ENCODE data around the gene SYCP2. TPM values are rescaled to one million over a fixed set of nuclear protein-coding genes. Genes with fewer than 3 reads are reported as not detected.

The SYCP2 gene
- total RNA-seq, 1 donor = 0.63 TPM

- DNase-seq (ENCODE audit: low read depth) = no peak
- TF ChIP-seq CTCF (IDR thresholded peaks at IDR 0.05; ENCODE audit: insufficient read depth, low read length) = no peak
- no peak overlapping the region for H3K4me3 ChIP-seq (ENCODE audit: low read depth, low read length)
Measured at GRCh38 chr20:59945175-59945574, 11.7 kb upstream of the SYCP2 start.

DNA sequence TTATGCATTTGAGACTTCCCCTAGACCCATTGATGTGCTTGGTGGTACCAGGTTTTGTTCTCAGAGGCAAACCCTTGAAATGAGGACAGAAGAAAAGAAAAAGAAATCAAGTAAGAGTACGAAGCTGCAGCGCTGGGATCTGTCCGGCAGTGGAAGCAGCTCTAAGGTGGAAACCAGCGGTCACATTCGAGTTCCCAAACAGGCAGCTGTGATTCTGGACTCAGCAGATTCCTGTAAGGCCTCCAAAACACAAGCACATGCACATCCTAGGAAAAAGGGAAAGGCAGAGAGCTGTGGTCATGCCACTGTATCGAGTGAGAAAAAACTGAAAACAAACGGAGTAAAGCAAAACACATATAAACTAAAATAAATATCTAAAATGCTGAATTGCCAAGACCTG is 11.3 kb upstream of the SYCP2 start:
- no peak overlapping the region for H3K4me3 ChIP-seq (ENCODE audit: low read depth, low read length)
- no peak for DNase-seq (ENCODE audit: low read depth)
- TF ChIP-seq CTCF (IDR thresholded peaks at IDR 0.05; ENCODE audit: insufficient read depth, low read length) = no peak

DNA sequence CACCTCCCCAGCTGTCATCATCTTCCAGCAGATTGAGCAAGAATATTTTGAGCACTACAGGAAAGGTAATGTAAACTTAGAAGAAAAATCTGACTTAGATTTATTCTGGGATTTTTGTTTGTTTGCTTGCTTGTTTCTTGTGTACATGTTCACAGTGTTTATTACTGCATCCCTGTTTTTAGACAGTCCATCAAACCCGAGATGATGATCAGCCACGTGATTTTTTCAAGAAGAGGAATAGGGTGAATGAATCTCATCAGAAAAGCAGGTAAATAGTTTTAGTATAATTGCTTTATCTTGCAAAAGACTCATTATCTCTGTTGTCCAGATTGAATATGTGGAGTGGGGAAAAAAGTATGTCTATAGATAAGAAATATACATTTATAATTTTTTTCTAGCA is 8.8 kb upstream of the SYCP2 start:
- no peak for TF ChIP-seq CTCF (IDR thresholded peaks at IDR 0.05; ENCODE audit: insufficient read depth, low read length)
- no peak overlapping the region for H3K4me3 ChIP-seq (ENCODE audit: low read depth, low read length)
- no peak for DNase-seq (ENCODE audit: low read depth)

DNA sequence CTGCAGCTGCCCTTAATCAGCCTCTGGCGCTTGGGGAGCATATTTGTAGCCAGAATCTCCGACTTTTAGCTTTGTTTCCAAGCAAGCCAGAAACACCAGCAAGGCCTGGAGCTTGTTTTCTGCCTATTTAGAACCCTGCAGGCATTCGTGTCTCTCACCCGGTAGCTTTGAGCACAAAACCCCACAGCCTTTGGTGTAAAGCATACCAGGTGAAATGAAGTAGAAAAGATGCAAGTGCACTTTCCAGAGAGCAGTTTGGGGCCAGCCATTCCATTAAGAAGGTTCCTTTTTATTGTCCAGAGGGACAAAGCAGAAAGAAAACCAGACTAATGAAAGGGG is 7.5 kb upstream of the SYCP2 start:
- DNase-seq (ENCODE audit: low read depth) = no peak
- peak overlapping the region; percentile 93 for H3K4me3 ChIP-seq (ENCODE audit: low read depth, low read length)
- no peak for TF ChIP-seq CTCF (IDR thresholded peaks at IDR 0.05; ENCODE audit: insufficient read depth, low read length)

DNA sequence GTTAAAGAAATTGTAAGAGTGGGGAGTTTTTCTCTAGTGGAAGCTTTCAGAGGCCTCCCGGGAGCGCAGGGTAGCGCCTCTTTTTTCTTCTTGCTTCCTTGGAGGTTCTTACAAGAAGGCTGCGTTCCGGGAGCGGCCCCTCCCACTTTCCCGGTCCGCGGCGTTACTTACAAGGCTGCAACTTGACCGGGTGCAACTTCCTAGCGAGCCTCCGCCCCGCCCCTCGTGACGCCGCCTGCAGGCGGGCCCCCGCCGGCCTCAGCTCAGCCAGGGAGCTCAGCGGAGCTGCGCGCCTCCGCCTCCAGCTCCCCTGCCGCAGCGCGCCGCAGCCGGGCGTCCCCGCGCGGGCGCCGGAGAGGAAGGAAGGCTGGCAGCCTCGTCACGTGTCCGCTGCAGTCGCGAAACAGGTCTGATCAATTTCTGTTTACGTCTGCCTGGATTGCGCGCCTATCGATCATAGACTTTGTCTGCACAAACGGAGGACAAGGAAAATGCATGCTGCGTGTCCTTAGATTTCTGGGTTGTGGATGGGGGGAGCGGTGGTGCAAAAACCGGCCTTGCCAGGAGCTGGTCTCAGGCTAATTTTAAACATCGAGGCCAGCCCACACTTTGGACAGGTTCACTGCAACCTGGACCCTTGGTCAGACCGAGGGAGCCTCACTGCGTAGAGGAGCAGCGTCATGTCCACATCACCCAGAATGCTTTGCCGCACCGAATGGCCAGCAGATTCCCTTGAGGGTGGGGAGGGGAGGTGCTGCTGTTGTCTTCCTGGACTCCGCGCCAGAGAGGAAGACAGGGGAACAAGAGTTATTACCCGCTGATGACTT is 6.9 kb upstream of the SYCP2 start, which contains the start of the genes FAM217B and PPP1R3D:
Gene FAM217B, plus strand, starts transcription at position 261 of the 827 bp plus-strand sequence. CDS start 3,555 bp downstream, outside the sequence.
Gene PPP1R3D, minus strand, starts transcription at position 177 of the 827 bp plus-strand sequence. CDS start 374 bp downstream, outside the sequence.
- peak within 1 kb of the TSS; percentile 93 for H3K4me3 ChIP-seq (ENCODE audit: low read depth, low read length)
- TF ChIP-seq CTCF (IDR thresholded peaks at IDR 0.05; ENCODE audit: insufficient read depth, low read length) = no peak
- peak; percentile 96 for DNase-seq (ENCODE audit: low read depth)

DNA sequence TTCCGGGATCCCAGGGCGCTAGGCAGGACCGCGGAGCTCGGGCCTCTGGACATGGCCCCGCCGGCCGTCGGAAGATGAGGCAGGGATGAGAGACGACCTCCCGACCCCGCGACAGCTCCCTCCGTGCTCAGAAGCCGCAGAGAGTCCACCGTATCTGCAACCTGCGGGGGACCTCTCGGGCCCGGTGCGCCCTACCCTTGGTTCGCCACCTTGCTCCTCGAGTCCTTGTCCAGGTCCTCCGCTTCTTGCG is 6.4 kb upstream of the SYCP2 start:
- H3K4me3 ChIP-seq (ENCODE audit: low read depth, low read length) = peak overlapping the region; percentile 83
- no peak for DNase-seq (ENCODE audit: low read depth)
- TF ChIP-seq CTCF (IDR thresholded peaks at IDR 0.05; ENCODE audit: insufficient read depth, low read length) = no peak

All from fibroblast of the aortic adventitia (primary cell).